ENCODE measurements around the gene RNF11.

RNF11 gene

GRCh38 chr1:51265618-51266017 is 29.5 kb downstream of the RNF11 start:
- no peak for DNase-seq (ENCODE audit: low spot score)

GRCh38 chr1:51266181-51266580 is 30.1 kb downstream of the RNF11 start:
- DNase-seq (ENCODE audit: low spot score) = no peak

- no peak for DNase-seq (ENCODE audit: low spot score)
Measured at GRCh38 chr1:51266791-51267190, 30.7 kb downstream of the RNF11 start.

GRCh38 chr1:51268634-51269033 is 32.6 kb downstream of the RNF11 start:
- no peak for DNase-seq (ENCODE audit: low spot score)

GRCh38 chr1:51270751-51271150 is 34.7 kb downstream of the RNF11 start:
- no peak for DNase-seq (ENCODE audit: low spot score)

GRCh38 chr1:51272916-51273315 is 36.8 kb downstream of the RNF11 start:
- no peak for DNase-seq (ENCODE audit: low spot score)

GRCh38 chr1:51274676-51275075 is 38.6 kb downstream of the RNF11 start:
- DNase-seq (ENCODE audit: low spot score) = no peak

GRCh38 chr1:51276286-51276685 is 40.2 kb downstream of the RNF11 start:
- no peak for DNase-seq (ENCODE audit: low spot score)

GRCh38 chr1:51280321-51280978 is 44.4 kb downstream of the RNF11 start:
- DNase-seq (ENCODE audit: low spot score) = no peak

GRCh38 chr1:51281807-51282206 is 45.7 kb downstream of the RNF11 start:
- no peak for DNase-seq (ENCODE audit: low spot score)

- no peak for DNase-seq (ENCODE audit: low spot score)
Measured at GRCh38 chr1:51282605-51283004, 46.5 kb downstream of the RNF11 start.

GRCh38 chr1:51283979-51284378 is 47.9 kb downstream of the RNF11 start:
- DNase-seq (ENCODE audit: low spot score) = no peak

GRCh38 chr1:51284487-51284954 is 48.4 kb downstream of the RNF11 start:
- DNase-seq (ENCODE audit: low spot score) = no peak

GRCh38 chr1:51285055-51285454 is 49.0 kb downstream of the RNF11 start:
- no peak for DNase-seq (ENCODE audit: low spot score)

- no peak for DNase-seq (ENCODE audit: low spot score)
Measured at GRCh38 chr1:51287966-51288365, 51.9 kb downstream of the RNF11 start.

- DNase-seq (ENCODE audit: low spot score) = no peak
Measured at GRCh38 chr1:51288578-51288977, 52.5 kb downstream of the RNF11 start.

GRCh38 chr1:51289676-51290488 is 53.8 kb downstream of the RNF11 start:
- DNase-seq (ENCODE audit: low spot score) = no peak

GRCh38 chr1:51290489-51290847 is 54.4 kb downstream of the RNF11 start:
- DNase-seq (ENCODE audit: low spot score) = no peak

- DNase-seq (ENCODE audit: low spot score) = no peak
Measured at GRCh38 chr1:51293898-51294515, 57.9 kb downstream of the RNF11 start.

- no peak for DNase-seq (ENCODE audit: low spot score)
Measured at GRCh38 chr1:51294566-51295184, 58.6 kb downstream of the RNF11 start.

- no peak for DNase-seq (ENCODE audit: low spot score)
Measured at GRCh38 chr1:51295926-51296325, 59.9 kb downstream of the RNF11 start.

Data from HuH-7 (cell line).